H9 (cell line): ENCODE measurements around the gene C17orf78. TPM values are rescaled to one million over a fixed set of nuclear protein-coding genes. Genes with fewer than 3 reads are reported as not detected.

Experiments
- DNase-seq: peaks from one replicate; pipeline ENCODE4 v3.0.0-alpha.2; 2017
- H2AFZ ChIP-seq: one replicate; pipeline ENCODE4 v1.6.1; 2013; ENCODE audit warnings: mild to moderate bottlenecking, low read length, control low read depth, moderate library complexity
- H2AK5ac ChIP-seq: 2 replicates; pipeline ENCODE4 v1.6.1; 2013; ENCODE audit warnings: low read length, control low read depth, mixed read lengths; ENCODE audit not compliant: insufficient read length
- H2BK120ac ChIP-seq: one replicate; pipeline ENCODE4 v1.6.1; 2013; ENCODE audit warnings: low read depth, mild to moderate bottlenecking, low read length, control low read depth, inconsistent platforms; ENCODE audit not compliant: poor library complexity, severe bottlenecking
- H2BK12ac ChIP-seq: 2 replicates; pipeline ENCODE4 v1.6.1; 2013; ENCODE audit warnings: low read length, control low read depth, mixed read lengths, low read depth; ENCODE audit not compliant: insufficient read length
- H2BK15ac ChIP-seq: 2 replicates; pipeline ENCODE4 v1.6.1; 2013; ENCODE audit warnings: low read depth, low read length, control low read depth
- H2BK20ac ChIP-seq: one replicate; pipeline ENCODE4 v1.6.1; 2013; ENCODE audit warnings: low read depth, mild to moderate bottlenecking, low read length, control low read depth, inconsistent platforms; ENCODE audit not compliant: poor library complexity, severe bottlenecking
- H2BK5ac ChIP-seq: 2 replicates; pipeline ENCODE4 v1.6.1; 2013; ENCODE audit warnings: low read length, control low read depth, mixed read lengths; ENCODE audit not compliant: insufficient read length
- H3K14ac ChIP-seq: 2 replicates; pipeline ENCODE4 v1.6.1; 2013; ENCODE audit warnings: low read length, control low read depth; ENCODE audit not compliant: insufficient read depth
- H3K18ac ChIP-seq: 2 replicates; pipeline ENCODE4 v1.6.1; 2013; ENCODE audit warnings: low read depth, mild to moderate bottlenecking, mixed read lengths, low read length, control low read depth; ENCODE audit not compliant: insufficient read length
- H3K23ac ChIP-seq: 2 replicates; pipeline ENCODE4 v1.6.1; 2013; ENCODE audit warnings: low read length, control low read depth, mixed read lengths, low read depth; ENCODE audit not compliant: insufficient read length
- H3K23me2 ChIP-seq: 2 replicates; pipeline ENCODE4 v1.6.1; 2013; ENCODE audit warnings: low read depth, mild to moderate bottlenecking, mixed read lengths, low read length, control low read depth; ENCODE audit not compliant: insufficient read length, poor library complexity, severe bottlenecking
- H3K27ac ChIP-seq: 2 replicates; pipeline ENCODE4 v1.5.1; 2013; ENCODE audit warnings: low read length, control low read depth, mixed read lengths, low read depth; ENCODE audit not compliant: insufficient read length
- H3K27me3 ChIP-seq: 2 replicates; pipeline ENCODE4 v1.6.1; 2013; ENCODE audit warnings: low read length, control low read depth, inconsistent platforms; ENCODE audit not compliant: insufficient read depth
- H3K4ac ChIP-seq: 2 replicates; pipeline ENCODE4 v1.6.1; 2013; ENCODE audit warnings: low read depth, mild to moderate bottlenecking, control low read depth, inconsistent platforms, low read length, moderate library complexity
- H3K4me1 ChIP-seq: 2 replicates; pipeline ENCODE4 v1.6.1; 2013; ENCODE audit warnings: low read length, control low read depth, inconsistent platforms; ENCODE audit not compliant: insufficient read depth
- H3K4me2 ChIP-seq: 2 replicates; pipeline ENCODE4 v1.6.1; 2013; ENCODE audit warnings: low read length, control low read depth, mixed read lengths; ENCODE audit not compliant: insufficient read length, insufficient read depth
- H3K56ac ChIP-seq: 2 replicates; pipeline ENCODE4 v1.6.1; 2013; ENCODE audit warnings: low read depth, mild to moderate bottlenecking, mixed read lengths, low read length, control low read depth; ENCODE audit not compliant: insufficient read length
- H3K79me1 ChIP-seq: 2 replicates; pipeline ENCODE4 v1.6.1; 2013; ENCODE audit warnings: low read depth, mild to moderate bottlenecking, moderate library complexity, low read length, control low read depth, inconsistent platforms; ENCODE audit not compliant: insufficient read depth, poor library complexity, severe bottlenecking
- H3K79me2 ChIP-seq: 2 replicates; pipeline ENCODE4 v1.6.1; 2013; ENCODE audit warnings: low read length, control low read depth, inconsistent platforms; ENCODE audit not compliant: insufficient read depth
- H3K9ac ChIP-seq: 2 replicates; pipeline ENCODE4 v1.6.1; 2013; ENCODE audit warnings: low read length, control low read depth, mixed read lengths; ENCODE audit not compliant: insufficient read length; ENCODE audit errors: extremely low read depth
- H3K9me3 ChIP-seq: one replicate; pipeline ENCODE4 v1.6.1; 2013; ENCODE audit warnings: low read depth, low read length, inconsistent platforms; ENCODE audit not compliant: control insufficient read depth
- H3T11ph ChIP-seq: one replicate; pipeline ENCODE4 v1.6.1; 2013; ENCODE audit warnings: mild to moderate bottlenecking, low read length, control low read depth, inconsistent platforms
- H4K20me1 ChIP-seq: one replicate; pipeline ENCODE4 v1.6.1; 2013; ENCODE audit not compliant: control insufficient read depth, insufficient read length, insufficient read depth
- H4K5ac ChIP-seq: 2 replicates; pipeline ENCODE4 v1.6.1; 2013; ENCODE audit warnings: low read depth, mild to moderate bottlenecking, mixed read lengths, low read length, control low read depth; ENCODE audit not compliant: insufficient read length
- H4K8ac ChIP-seq: replicated peaks from 2 replicates; pipeline ENCODE4 v1.6.1; 2013; ENCODE audit warnings: low read length, control low read depth, mixed read lengths, low read depth; ENCODE audit not compliant: insufficient read length
- H4K91ac ChIP-seq: 2 replicates; pipeline ENCODE4 v1.6.1; 2013; ENCODE audit warnings: low read depth, mild to moderate bottlenecking, moderate library complexity, mixed read lengths, low read length, control low read depth; ENCODE audit not compliant: insufficient read length
- H3K27ac Mint-ChIP-seq, 3 experiments: 2 replicates in 2 of 3; 3 replicates in 1 of 3; pipeline ENCODE4 v1.8.0; 2020 to 2021; ENCODE audit warnings: mixed read lengths in 3 of 3, mild to moderate bottlenecking in 1 of 3, moderate library complexity in 1 of 3
- H3K27me3 Mint-ChIP-seq: 2 replicates; pipeline ENCODE4 v1.8.0; 2021; ENCODE audit warnings: low read depth, mild to moderate bottlenecking, moderate library complexity, mixed read lengths
- H3K36me3 Mint-ChIP-seq, 3 experiments: 2 replicates in 2 of 3; 3 replicates in 1 of 3; pipeline ENCODE4 v1.8.0; 2020 to 2021; ENCODE audit warnings: low read depth in 3 of 3, mixed read lengths in 3 of 3; ENCODE audit not compliant: insufficient read depth in 1 of 3
- H3K4me1 Mint-ChIP-seq, 2 experiments: 2 replicates each; pipeline ENCODE4 v1.8.0; 2020; ENCODE audit warnings: mixed read lengths in 2 of 2
- H3K4me3 Mint-ChIP-seq, 2 experiments: 2 replicates in 1 of 2; 3 replicates in 1 of 2; pipeline ENCODE4 v1.8.0; 2020 to 2021; ENCODE audit warnings: mild to moderate bottlenecking in 2 of 2, mixed read lengths in 2 of 2, moderate library complexity in 1 of 2
- H3K9me3 Mint-ChIP-seq, 2 experiments: 2 replicates in 1 of 2; 3 replicates in 1 of 2; pipeline ENCODE4 v1.8.0; 2020; ENCODE audit warnings: mild to moderate bottlenecking in 2 of 2, mixed read lengths in 2 of 2, moderate library complexity in 1 of 2
- WGBS: extraction: QIAGEN DNeasy Blood & Tissue Kit; methylation state at CpG from one replicate; pipeline ENCODE4 v1.1.7; 2013; ENCODE audit warnings: missing lambda C conversion rate, low lambda C conversion rate, mixed read lengths; ENCODE audit not compliant: insufficient read length; ENCODE audit errors: extremely low coverage; 5-methylcytosine and 5-hydroxymethylcytosine counted together
- total RNA-seq: library from RNA; stranded (reverse); gene quantifications from 2 replicates; pipeline ENCODE4 v1.2.1, GENCODE V29; 2021
- TF ChIP-seq, protein P1 (sequence below): fragments of 200-600 bp; sonication (generic); conservative IDR thresholded peaks from 3 replicates; pipeline ENCODE4 v1.8.0; 2021; ENCODE audit warnings: antibody characterized with exemption, mild to moderate bottlenecking

Gene C17orf78
- total RNA-seq, 1 experiment from 2014 or later, result not detected

DNA sequence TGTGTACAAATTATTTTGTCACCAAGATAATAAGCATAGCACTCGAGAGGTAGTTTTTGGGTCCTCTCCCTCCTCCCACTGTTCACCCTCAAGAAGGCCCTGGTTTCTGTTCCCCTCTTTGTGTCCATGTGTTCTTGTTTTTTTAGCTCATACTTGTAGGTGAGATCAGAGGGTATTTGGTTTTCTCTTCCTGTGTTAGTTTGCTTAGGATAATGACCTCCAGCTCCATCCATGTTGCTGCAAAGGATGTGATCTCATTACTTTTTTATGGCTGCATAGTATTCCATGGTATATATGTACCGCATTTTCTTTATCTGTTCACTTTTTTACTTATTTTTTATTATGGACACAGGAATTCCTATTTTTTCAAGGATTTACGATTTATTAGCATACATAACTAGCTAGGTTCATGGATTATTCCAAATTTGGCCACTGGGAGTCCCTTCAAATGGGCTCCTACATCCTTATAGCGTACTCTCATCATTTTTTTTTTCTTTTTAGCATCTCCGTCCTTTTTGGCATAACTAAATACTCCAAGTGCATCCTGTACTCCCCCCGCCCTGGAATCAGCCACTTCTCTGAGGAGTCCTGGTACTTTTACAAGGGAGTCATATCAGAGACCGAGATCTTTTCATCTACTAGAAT lies 38.2 kb downstream of the C17orf78 start:
- H4K91ac ChIP-seq, result no peak overlapping the region
- TF ChIP-seq, protein P1, sequence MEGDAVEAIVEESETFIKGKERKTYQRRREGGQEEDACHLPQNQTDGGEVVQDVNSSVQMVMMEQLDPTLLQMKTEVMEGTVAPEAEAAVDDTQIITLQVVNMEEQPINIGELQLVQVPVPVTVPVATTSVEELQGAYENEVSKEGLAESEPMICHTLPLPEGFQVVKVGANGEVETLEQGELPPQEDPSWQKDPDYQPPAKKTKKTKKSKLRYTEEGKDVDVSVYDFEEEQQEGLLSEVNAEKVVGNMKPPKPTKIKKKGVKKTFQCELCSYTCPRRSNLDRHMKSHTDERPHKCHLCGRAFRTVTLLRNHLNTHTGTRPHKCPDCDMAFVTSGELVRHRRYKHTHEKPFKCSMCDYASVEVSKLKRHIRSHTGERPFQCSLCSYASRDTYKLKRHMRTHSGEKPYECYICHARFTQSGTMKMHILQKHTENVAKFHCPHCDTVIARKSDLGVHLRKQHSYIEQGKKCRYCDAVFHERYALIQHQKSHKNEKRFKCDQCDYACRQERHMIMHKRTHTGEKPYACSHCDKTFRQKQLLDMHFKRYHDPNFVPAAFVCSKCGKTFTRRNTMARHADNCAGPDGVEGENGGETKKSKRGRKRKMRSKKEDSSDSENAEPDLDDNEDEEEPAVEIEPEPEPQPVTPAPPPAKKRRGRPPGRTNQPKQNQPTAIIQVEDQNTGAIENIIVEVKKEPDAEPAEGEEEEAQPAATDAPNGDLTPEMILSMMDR, result peak; percentile 46
- no peak overlapping the region for H2BK5ac ChIP-seq
- Mint-ChIP-seq H3K9me3 (no peaks in the 10 kb centered on the region), H3K4me1 (peaks cover 0 to 2% of the 10 kb centered on the region in 2 experiments; a peak in 1 of 4 replicates), H3K27me3 (no peaks in the 10 kb centered on the region), H3K27ac (no peak overlapping the region), H3K36me3 (peaks cover 27 to 66% (median 64%) of the 10 kb centered on the region in 3 experiments; a peak in 6 of 7 replicates), H3K4me3 (no peak overlapping the region)
- H3K27me3 ChIP-seq, result no peaks in the 10 kb centered on the region
- WGBS, result no CpG with 5 or more reads among the region's 7 CpGs
- H2AFZ ChIP-seq, result no peak overlapping the region
- H3K4me1 ChIP-seq, result no peaks in the 10 kb centered on the region
- no peaks in the 10 kb centered on the region for H3K79me2 ChIP-seq
- H3K14ac ChIP-seq, result no peak overlapping the region
- no peak overlapping the region for H3K4ac ChIP-seq
- H4K8ac ChIP-seq, result no peak overlapping the region
- H2BK20ac ChIP-seq, result no peak overlapping the region
- H3K18ac ChIP-seq, result no peak overlapping the region
- H3K9ac ChIP-seq, result no peak overlapping the region
- no peak overlapping the region for H3K56ac ChIP-seq
- H4K20me1 ChIP-seq, result no peaks in the 10 kb centered on the region
- H2BK12ac ChIP-seq, result no peak overlapping the region
- H3K9me3 ChIP-seq, result no peaks in the 10 kb centered on the region
- H3K4me2 ChIP-seq, result no peak overlapping the region
- H2BK120ac ChIP-seq, result no peak overlapping the region
- H2AK5ac ChIP-seq, result no peak overlapping the region
- no peaks in the 10 kb centered on the region for H3K23me2 ChIP-seq
- H3K23ac ChIP-seq, result no peak overlapping the region
- H4K5ac ChIP-seq, result no peak overlapping the region
- no peak overlapping the region for H3T11ph ChIP-seq
- no peak overlapping the region for H3K27ac ChIP-seq
- H2BK15ac ChIP-seq, result no peak overlapping the region
- no peaks in the 10 kb centered on the region for H3K79me1 ChIP-seq
- no peak for DNase-seq
